GM19438 (cell line): ENCODE results near the gene CRK.
"Not testable (repeated sequence)": the region's sequence is repeated elsewhere in the genome, so short reads cannot be mapped to it uniquely, and the experiment has no call there.

ENCODE experiments used
- ATAC-seq: cut with Tn5 transposase; IDR thresholded peaks from one replicate; pipeline ENCODE4 v1.9.1; 2021; ENCODE audit warnings: low read depth; ENCODE audit not compliant: unreplicated experiment

CRK gene

DNA sequence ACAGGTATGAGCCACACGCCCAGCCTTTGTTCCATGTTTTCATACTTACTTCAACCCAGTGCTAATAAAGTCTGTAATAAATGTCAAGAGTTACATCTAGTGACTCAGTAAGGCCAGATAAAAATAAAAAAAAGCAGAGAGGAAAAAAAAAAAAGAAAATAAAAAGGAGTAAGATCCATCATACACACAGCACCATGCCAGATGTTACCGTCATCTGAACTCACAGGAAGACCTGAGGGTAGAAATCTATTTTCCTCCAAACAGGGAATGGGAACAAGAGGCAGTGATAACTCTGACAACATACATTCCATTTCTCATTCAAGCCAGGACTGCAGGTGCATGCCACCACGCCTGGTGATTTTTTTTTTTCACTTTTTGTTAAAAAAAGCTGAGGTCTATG is 20.7 kb downstream of the CRK start:
- no peak for ATAC-seq

DNA sequence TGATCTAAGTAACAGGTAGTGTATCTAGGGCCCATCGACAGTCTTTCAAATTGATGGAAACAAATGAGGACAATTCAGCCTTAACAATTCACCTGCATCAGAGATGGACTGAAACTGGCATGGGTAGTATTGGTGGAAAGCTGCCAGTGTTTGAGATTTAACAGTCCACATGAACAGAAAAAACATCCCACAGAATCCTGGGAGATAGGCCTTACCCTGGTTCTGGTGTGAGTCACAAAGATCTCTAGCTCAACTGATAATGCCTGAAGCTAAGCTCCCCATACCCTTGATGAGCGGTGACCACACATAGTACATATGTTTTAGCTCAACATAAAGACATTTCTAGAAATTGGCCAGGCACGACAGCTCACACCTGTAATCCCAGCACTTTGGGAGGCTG is 21.9 kb downstream of the CRK start:
- ATAC-seq = no peak

DNA sequence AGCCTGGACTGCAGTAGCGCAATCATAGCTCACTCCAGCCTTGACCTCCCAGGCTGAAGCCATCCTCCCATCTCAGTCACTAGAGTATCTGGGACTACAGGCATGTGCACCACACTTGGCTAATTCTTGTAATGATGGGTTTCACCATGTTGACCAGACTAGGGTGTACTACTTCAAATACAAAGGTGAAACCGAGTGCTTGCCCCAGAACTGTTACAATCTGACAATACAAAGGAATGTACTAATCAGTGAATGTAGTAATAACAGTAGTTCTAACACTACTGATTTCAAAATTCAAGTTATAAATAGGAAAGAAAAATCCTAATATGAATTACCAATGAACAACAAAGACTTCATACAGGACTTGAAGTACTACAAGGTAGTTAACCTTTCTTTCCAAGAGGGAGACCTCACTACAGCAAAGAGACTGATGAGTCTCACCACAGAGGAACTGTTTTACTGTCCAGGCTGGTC is 24.4 kb downstream of the CRK start:
- ATAC-seq = no peak

DNA sequence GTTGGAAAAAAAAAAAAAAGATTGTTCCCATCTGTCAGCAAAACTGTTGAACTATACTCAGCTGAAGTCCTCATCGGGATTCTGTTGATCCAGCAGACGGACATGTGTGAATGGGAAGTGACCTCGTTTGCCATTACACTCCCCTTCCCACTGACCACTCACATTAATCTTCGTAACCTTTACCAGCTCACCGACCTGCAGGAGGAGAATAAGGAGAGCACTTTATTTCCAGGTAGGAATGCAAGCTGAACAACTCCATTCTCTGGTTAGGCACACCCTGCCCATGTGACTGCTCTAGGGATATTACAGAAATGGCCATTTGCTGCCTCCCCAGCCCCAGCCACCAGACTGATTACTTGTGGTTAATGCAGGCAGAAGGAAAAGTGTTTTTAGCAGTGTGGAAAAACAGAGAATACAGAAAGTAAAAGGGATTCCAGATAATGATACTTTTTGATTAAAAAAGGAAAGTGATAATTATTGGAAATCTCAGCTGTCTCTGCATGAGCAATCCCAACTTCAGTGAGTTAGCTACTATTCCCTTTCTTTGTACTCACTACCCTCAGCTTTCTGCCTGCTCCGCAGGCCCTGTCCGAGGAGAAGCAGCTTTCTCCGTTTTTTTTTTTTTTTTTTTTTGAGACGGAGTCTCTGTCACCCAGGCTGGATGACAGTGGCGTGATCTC is 32.4 kb downstream of the CRK start:
- no peak for ATAC-seq

DNA sequence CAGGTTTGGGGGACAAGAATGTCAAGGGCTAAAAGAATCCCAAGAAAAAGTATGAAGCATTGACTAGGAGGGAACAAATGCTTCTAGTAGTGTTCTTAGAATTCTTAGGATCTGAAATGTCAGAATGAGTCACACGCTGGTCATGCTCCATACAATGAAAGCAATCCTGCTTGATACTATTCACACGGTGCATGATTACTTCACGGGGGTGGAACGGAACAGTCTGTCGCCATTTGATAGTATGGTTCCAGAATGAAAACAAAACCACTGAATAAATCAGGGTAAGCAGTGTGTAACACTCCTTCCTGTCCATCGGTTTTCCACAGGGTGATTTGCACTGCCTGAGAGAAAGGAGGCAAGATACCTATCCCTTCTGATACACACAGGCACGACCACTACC is 33.1 kb downstream of the CRK start:
- ATAC-seq = no peak

DNA sequence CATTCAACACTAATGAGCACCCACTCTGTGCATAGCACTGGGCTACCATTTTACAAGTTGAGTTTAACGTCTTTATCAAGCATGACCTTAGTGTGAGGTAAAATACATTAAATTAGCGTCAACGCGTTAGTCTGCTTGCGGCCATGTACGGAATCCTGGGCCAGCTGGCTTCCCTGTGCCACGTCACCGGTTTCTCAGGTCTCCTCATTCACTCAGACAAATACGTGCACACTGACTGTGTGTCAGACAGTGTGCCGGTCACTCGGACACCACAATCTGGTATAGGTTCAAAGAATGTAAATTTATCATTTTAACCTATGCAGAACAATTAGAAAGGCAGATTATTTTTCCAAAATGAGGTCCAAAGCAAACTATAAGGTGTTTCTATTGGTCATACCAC is 34.6 kb downstream of the CRK start:
- ATAC-seq = no peak

DNA sequence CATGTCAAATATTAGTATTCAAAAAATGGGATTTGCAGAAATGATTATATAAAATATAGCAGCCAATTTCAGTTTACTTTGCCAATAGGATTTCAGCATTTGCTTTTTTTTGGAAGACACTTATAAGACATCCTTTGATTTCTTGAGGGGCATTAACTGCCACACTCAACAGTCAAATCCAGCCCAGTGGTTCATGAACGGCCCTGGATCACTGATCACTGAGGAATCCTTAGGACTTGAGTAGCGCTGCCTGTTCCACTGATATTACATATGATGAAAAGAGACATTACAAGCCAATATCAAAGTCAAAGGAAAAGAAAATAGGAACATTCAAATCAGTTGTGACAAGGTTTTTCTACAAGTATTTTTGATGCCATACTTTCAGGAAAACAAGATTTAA is 35.1 kb downstream of the CRK start:
- no peak for ATAC-seq

DNA sequence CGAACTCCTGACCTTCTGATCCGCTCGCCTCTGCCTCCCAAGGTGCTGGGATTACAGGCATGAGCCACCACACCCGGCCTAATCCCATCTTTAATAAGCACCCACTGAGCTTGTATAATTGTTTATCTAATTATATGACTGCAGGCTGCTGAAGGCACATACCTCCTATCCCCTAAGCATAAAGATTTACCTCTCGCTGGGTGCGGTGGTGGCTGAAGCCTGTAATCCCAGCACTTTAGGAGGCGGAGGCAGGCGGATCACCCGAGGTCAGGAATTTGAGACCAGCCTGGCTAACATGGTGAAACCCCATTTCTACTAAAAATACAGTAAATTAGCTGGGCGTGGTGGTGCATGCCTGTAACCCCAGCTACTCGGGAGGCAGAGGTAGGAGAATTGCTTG is 35.9 kb downstream of the CRK start:
- ATAC-seq = no peak

DNA sequence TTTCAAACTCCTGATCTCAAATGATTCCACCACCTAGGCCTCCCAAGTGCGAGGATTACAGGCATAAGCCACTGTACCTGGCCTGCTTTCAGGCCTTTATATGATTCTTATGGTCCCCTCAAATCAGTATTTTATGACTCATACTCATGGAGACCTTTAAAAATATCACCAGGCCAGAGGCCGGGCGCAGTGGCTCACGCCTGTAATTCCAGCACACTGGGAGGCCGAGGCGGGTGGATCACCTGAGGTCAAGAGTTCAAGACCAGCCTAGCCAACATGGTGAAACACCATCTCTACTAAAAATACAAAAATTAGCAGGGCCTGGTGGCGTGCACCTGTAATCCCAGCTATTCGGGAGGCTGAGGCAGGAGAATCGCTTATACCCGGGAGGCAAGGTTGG is 37.6 kb downstream of the CRK start:
- not testable (repeated sequence) for ATAC-seq

DNA sequence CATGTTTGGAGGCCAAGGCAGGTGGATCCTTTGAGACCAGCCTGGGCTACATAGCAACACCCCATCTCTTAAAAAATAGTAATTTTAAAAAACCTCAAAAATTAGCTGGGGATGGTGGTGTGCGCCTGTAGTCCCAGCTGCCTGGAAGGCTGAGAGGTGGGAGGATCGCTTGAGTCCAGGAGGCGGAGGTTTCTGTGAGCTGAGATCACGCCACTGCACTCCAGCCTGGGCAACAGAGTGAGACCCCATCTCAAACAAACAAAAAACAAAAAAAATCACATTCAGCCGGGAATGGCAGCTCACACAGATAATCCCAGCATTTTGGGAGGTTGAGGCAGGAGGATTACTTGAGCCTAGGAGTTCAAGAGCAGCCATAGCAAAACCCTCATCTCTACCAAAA is 39.6 kb downstream of the CRK start:
- no peak for ATAC-seq

DNA sequence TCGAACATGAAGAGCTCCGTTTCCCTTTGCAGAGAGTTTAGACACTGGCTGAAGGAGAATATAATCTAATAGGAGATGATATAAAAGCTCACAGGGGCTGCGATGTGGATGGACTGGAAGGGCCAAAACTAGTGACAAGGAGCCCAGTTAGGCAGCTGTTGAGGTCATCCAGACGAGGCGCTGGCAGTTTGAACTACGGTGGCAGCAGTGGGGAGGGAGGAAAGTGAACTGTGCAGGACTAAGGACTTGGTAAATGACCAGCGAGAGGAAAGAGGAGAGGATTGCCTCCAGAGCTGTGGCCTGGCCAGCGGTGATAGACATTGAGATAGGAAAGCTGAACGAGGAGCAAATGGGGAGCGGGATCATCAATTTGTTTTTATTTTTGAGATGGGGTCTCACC is 41.4 kb downstream of the CRK start:
- ATAC-seq = no peak

DNA sequence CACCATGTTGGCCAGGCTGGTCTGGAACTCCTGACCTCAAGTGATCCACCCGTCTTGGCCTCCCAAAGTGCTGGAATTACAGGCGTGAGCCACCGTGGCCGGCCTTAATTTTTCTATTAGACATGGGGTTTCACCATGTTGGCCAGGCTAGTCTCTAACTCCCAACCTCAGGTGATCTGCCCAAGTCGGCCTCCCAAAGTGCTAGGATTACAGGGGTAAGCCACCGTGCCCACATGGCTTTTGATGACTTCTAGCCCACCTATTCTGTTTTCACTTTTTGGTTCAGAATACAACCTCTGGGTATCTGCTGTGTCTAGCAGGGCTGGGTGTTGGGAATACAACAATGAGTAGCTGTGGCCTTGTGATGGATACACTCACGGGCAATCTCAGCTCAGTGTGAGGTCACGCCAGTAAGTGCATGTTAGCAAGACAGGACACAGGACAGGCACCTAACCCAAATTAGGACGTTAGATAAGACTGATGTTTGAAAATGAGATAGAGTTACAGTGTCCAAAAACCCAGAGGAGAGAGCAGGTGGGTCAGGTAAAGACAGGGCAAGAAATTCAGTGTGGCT is 41.9 kb downstream of the CRK start:
- no peak for ATAC-seq

DNA sequence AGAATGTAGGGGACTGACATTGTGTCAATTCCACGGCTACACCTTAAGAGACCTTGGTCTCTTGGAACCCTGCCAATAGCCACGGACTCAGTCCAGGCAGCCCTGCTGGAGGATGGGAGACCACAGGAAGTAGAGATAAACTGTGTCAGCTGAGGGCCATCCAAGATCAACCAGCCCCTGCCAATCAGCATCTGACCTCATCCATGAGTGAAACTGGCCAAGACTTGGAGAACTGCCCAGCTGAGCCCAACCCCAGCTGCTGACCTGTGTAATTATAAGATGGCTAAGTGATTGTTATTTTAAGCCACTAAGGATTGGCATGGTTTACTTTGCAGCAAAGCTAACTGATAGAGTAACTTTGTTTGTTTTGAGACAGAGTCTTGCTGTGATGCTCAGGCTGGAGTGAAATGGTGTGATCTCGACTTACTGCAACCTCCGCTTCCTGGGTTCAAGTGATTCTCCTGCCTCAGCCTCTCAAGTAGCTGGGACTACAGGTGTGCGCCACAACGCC is 42.7 kb downstream of the CRK start:
- no peak for ATAC-seq

DNA sequence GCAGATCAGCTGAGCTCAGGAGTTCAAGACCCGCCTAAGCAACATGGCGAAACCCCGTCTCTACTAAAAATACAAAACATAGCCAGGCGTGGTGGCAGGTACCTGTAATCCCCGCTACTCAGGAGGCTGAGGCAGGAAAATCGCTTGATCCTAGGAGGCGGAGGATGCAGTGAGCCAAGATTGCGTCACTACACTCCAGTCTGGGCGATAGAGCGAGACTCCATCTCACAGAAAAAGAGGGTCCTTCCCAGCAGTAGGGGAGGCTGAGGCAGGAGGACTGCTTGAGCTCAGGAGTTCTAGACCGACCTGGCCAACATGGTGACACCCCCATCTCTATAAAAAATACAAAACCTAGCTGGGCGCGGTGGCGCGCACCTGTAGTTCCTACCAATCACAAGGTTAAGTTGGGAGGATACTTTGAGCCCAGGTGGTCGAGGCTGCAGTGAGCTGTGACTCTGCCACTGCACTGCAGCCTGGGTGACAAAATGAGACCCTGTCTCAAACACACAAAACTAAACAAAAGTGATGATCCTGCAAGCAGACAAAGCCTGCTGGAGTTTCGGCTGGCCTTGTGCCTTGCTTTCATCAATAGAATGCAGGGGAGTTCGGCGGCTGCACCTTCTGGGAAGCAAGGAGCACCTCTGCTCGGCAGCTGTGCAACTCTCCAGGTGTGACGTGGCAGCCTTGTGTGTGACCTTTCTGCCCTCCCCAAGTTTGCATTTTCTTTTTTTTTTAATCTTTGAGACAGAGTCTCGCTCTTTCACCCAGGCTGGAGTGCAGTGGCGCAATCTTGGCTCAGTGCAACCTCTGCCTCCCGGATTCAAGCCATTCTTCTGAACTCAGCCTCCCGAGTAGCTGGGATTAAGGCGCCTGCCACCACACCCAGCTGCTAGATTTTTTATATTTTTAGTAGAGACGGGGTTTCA is 43.6 kb downstream of the CRK start:
- ATAC-seq = no peak

DNA sequence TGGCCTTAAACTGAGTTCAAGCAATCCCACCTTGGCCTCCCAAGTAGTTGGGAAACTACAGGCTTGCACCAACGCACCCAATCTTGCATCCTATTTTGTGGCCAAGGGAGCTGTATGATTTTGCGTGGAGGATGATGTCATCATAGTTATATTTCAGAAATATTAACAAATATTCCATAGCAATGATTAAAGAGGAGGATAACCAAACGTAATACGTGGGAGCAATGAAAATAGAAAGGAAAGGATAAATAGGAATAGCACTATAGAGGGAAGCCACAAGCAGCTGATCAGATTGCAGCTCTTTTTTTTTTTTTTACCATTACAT is 53.8 kb downstream of the CRK start:
- no peak for ATAC-seq

DNA sequence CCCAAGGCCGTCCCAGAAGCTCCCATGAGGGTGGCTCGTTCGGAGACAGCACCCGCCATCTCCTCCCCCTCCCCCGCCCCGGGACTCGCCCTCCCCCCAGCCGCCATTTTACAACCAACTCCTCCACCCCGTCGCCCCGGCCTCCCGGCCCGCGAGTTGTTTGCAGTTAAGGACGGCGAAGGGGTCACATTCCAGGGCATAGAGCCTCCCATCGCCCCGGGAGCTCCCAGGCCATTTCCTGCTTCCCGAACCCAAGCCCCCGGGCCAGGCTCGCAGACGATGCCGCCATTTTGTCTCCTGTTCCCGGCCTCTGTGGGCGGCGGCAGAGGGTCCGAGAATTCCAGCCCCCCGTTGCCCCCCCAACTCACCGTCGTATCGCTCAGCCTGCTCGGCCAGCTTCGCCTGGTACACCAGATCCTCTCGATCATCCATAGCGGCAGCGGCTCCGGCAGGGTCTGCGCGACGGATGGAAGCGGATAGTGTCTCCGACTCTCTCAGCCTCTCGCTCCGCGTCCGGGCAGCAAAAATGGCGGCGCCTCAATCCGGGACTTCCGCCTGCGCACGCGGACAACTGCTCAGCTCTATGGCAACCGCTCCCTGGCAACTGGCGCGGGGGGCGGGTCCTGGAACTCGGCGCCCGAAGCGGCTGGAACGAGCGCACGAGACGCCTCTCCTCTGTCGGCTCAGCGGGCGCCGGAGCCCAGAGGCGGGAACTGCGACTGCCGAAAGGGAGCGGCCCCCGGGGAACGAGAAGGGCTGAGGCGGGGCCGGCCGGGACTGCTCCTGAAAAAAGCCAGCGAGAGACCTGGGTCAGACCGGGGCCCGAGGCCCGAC is 56.1 kb downstream of the CRK start, which contains the start of gene YWHAE:
YWHAE (minus strand) TSS at position 544 of the 834 bp plus-strand sequence; CDS start at position 432, 112 bp downstream.
- ATAC-seq = peak; percentile 89

DNA sequence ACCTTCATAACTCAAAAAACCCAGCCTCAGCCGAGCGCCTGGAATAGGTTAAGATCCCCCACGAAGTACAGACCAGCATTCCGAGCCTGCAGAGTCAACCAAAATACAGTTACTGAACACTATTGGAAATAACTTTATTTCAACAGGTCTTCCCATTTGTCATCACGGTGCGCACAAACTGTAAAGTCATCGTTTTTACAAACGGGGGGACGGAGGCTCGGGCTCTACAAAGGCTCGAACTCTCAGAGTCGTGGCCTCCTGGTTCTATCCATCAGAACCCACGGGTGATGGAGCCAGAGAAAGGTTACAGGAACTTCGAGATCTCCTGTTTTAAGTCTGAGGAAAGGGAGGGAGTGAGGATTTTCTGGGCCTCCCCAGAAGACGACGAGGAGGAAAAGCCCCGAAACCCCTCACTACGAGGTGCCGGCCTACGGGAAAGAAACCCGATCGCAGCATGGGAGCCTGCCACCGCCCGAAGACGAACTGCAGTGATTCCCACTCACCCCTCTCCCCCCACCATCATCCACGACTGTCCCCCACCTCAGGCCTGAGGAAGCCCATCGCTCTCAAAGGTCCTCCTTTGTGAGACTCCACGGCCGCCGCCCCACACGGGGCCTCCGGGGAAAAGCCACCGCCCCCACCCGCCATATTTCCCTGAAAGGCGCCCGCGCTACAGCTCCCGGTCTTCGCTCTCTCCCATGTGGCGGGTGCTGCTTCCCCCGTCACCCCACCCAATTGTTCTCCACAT is 56.9 kb downstream of the CRK start:
- ATAC-seq = no peak

DNA sequence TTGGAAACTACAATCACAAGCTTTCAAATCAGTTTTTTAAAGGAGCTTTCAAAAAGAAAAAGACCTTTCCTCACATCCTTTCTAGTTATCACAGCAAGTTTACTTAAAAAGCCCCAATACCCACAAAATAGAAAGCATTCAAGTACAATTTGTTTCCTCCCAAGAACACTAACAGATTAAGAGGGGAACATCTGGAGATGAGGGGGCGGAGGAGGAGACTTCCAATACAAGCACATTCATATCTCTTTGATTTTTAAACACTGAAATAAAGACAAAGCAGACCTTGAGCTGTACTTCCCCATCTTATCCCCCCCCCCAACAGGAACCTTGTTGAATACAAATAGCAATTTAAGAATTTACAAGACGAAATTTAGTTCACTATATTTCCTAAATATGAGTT is 58.0 kb downstream of the CRK start:
- ATAC-seq = no peak

DNA sequence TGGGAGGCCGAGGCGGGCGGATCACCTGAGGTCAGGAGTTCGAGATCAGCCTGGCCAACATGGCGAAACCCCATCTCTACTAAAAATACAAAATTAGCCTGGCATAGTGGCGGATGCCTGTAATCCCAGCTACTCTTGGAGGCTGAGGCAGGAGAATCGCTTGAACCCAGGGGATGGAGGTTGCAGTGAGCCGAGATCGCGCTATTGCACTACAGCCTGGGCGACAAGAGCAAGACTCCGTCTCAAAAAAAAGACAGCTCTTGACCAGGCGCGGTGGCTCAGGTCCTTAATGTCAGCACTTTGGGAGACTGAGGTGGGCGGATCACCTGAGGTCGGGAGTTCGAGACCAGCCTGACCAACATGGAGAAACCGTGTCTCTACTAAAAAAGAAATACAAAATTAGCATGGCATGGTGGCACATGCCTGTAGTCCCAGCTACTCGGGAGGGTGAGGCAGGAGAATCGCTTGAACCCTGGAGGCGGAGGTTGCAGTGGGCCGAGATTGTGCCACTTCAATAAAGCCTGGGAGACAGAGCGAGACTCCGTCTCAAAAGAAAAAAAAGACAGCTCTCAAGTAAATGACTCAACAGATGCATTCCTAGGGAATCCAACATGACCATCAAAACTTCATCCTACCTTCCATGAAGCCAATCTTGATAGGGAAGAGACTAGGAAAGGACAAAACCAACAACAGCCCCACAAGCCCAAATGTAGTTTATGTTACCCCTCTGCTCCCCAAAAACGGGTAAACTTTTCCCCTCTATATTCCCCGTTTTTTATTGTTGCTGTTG is 60.0 kb downstream of the CRK start:
- ATAC-seq = not testable (repeated sequence)
